Neural cell (in vitro differentiated cells): ENCODE results near the gene YBX1. TPM values are rescaled to one million over a fixed set of nuclear protein-coding genes. Genes with fewer than 3 reads are reported as not detected.

Experiments
- H2AFZ ChIP-seq: fragments of 200-600, 300-800 bp; sonication (generic), shearing (Covaris generic); 2 replicates; pipeline ENCODE4 v1.6.0; 2014; ENCODE audit warnings: low read depth, mild to moderate bottlenecking, antibody characterized with exemption, low read length, moderate library complexity
- H3F3A ChIP-seq: fragments of 200-600 bp; shearing (Covaris generic); 2 replicates; pipeline ENCODE4 v1.6.1; 2016; ENCODE audit warnings: mild to moderate bottlenecking, moderate library complexity, mixed read lengths, antibody characterized with exemption, low read length; ENCODE audit not compliant: insufficient read depth, poor library complexity, severe bottlenecking
- H3K27ac ChIP-seq: fragments of 200-600, 300-800 bp; sonication (generic), shearing (Covaris generic); 2 replicates; pipeline ENCODE4 v1.5.1; 2014; ENCODE audit warnings: mild to moderate bottlenecking, low read length, moderate library complexity
- H3K27me3 ChIP-seq: fragments of 300-800, 200-600 bp; sonication (generic), shearing (Covaris generic); 2 replicates; pipeline ENCODE4 v1.6.0; 2014; ENCODE audit warnings: mild to moderate bottlenecking, low read depth, low read length, moderate library complexity; ENCODE audit not compliant: insufficient read depth
- H3K36me3 ChIP-seq: fragments of 300-800, 200-600 bp; sonication (generic), shearing (Covaris generic); 2 replicates; pipeline ENCODE4 v1.5.1; 2014; ENCODE audit warnings: mild to moderate bottlenecking, antibody characterized with exemption, low read length, moderate library complexity; ENCODE audit not compliant: insufficient read depth
- H3K4me2 ChIP-seq: fragments of 300-800, 200-600 bp; sonication (generic), shearing (Covaris generic); 2 replicates; pipeline ENCODE4 v1.6.0; 2014; ENCODE audit warnings: mild to moderate bottlenecking, low read length
- H3K4me3 ChIP-seq: fragments of 300-800, 200-600 bp; sonication (generic), shearing (Covaris generic); 2 replicates; pipeline ENCODE4 v1.5.1; 2014; ENCODE audit warnings: mild to moderate bottlenecking, low read length, moderate library complexity
- H3K79me2 ChIP-seq: fragments of 200-600 bp; shearing (Covaris generic); replicated peaks from 2 replicates; pipeline ENCODE4 v1.6.0; 2014; ENCODE audit warnings: mild to moderate bottlenecking, low read length, moderate library complexity; ENCODE audit not compliant: insufficient read depth
- H3K9ac ChIP-seq: fragments of 300-800, 200-600 bp; sonication (generic), shearing (Covaris generic); 2 replicates; pipeline ENCODE4 v1.6.1; 2016; ENCODE audit warnings: mild to moderate bottlenecking, low read length, mixed read lengths
- H3K9me2 ChIP-seq: fragments of 200-600 bp; shearing (Covaris generic); 2 replicates; pipeline ENCODE4 v1.6.1; 2016; ENCODE audit warnings: mild to moderate bottlenecking, low read length, mixed read lengths; ENCODE audit not compliant: insufficient read depth
- H3K9me3 ChIP-seq: fragments of 200-600, 300-800 bp; sonication (generic), shearing (Covaris generic); 2 replicates; pipeline ENCODE4 v1.6.1; 2016; ENCODE audit warnings: mild to moderate bottlenecking, mixed run types, low read length, moderate library complexity, mixed read lengths
- H4K20me1 ChIP-seq: fragments of 200-600 bp; shearing (Covaris generic); 2 replicates; pipeline ENCODE4 v1.6.1; 2016; ENCODE audit warnings: mild to moderate bottlenecking, mixed run types; ENCODE audit not compliant: insufficient read depth
- CTCF ChIP-seq: fragments of 450-650 bp; IDR thresholded peaks from 2 replicates; pipeline ENCODE4 v1.5.1; 2014; ENCODE audit warnings: antibody characterized with exemption, mild to moderate bottlenecking, moderate library complexity; ENCODE audit not compliant: poor library complexity, severe bottlenecking
- EP300 ChIP-seq: fragments of 450-650 bp; conservative IDR thresholded peaks from 2 replicates; pipeline ENCODE4 v1.6.1; 2014; ENCODE audit warnings: antibody characterized with exemption, mild to moderate bottlenecking, moderate library complexity; ENCODE audit not compliant: poor library complexity, severe bottlenecking
- EZH2 ChIP-seq: fragments of 200-600, 300-800 bp; shearing (Covaris generic), sonication (generic); IDR thresholded peaks from 2 replicates; pipeline ENCODE4 v1.6.1; 2014; ENCODE audit warnings: antibody characterized with exemption, low read length, borderline replicate concordance, mild to moderate bottlenecking; ENCODE audit not compliant: insufficient read depth, poor library complexity, severe bottlenecking
- MXI1 ChIP-seq: fragments of 450-650 bp; conservative IDR thresholded peaks from 2 replicates; pipeline ENCODE4 v1.6.1; 2014; ENCODE audit warnings: antibody characterized with exemption, mild to moderate bottlenecking; ENCODE audit not compliant: poor library complexity, severe bottlenecking
- POLR2AphosphoS5 ChIP-seq: IDR thresholded peaks from 2 replicates; pipeline ENCODE4 v1.6.1; 2012
- RAD21 ChIP-seq: fragments of 450-650 bp; conservative IDR thresholded peaks from 2 replicates; pipeline ENCODE4 v1.6.1; 2014; ENCODE audit warnings: antibody characterized with exemption, mild to moderate bottlenecking, moderate library complexity
- REST ChIP-seq: IDR thresholded peaks from 2 replicates; pipeline ENCODE4 v1.6.1; 2012; ENCODE audit warnings: borderline replicate concordance
- SMC3 ChIP-seq: fragments of 450-650 bp; conservative IDR thresholded peaks from 2 replicates; pipeline ENCODE4 v1.6.1; 2014; ENCODE audit warnings: antibody characterized with exemption, mild to moderate bottlenecking, moderate library complexity; ENCODE audit not compliant: poor library complexity
- TAF1 ChIP-seq: IDR thresholded peaks from 2 replicates; pipeline ENCODE4 v1.6.1; 2012; ENCODE audit warnings: low read depth
- polyA plus RNA-seq: library from polyadenylated mRNA; depleted of rRNA; stranded (reverse); fragments of >200 nt; gene quantifications from 2 replicates; pipeline ENCODE4 v1.2.3, GENCODE V29; 2014

YBX1 gene
- polyA plus RNA-seq, 1 donor from 2014 or later = 706 TPM

GRCh38 chr1:42675467-42675866 is 6.8 kb upstream of the YBX1 start:
- Histone ChIP-seq H3K27ac (no peak overlapping the region), H3K79me2 (peaks cover 1% of the 10 kb centered on the region), H3K9me3 (no peaks in the 10 kb centered on the region), H3K27me3 (no peaks in the 10 kb centered on the region), H3K9me2 (no peaks in the 10 kb centered on the region), H4K20me1 (no peaks in the 10 kb centered on the region), H3K4me3 (no peak overlapping the region), H3K36me3 (no peaks in the 10 kb centered on the region), H3F3A (no peaks in the 10 kb centered on the region), H3K4me2 (no peak overlapping the region), H2AFZ (no peak overlapping the region), H3K9ac (no peak overlapping the region)
- no peak for TF ChIP-seq SMC3
- TF ChIP-seq CTCF = no peak
- no peak for TF ChIP-seq POLR2AphosphoS5
- TF ChIP-seq MXI1 = no peak

GRCh38 chr1:42676534-42677087 is 5.6 kb upstream of the YBX1 start:
- H3K27ac ChIP-seq = no peak overlapping the region
- no peaks in the 10 kb centered on the region for H3K36me3 ChIP-seq
- H3K4me3 ChIP-seq = no peak overlapping the region
- H3K27me3 ChIP-seq = no peaks in the 10 kb centered on the region
- H3K9me3 ChIP-seq = no peaks in the 10 kb centered on the region
- H2AFZ ChIP-seq = no peak overlapping the region
- no peaks in the 10 kb centered on the region for H3K9me2 ChIP-seq
- H3K79me2 ChIP-seq = peaks cover 5% of the 10 kb centered on the region
- H3F3A ChIP-seq = peaks cover 5% of the 10 kb centered on the region
- TF ChIP-seq CTCF (no peak), POLR2AphosphoS5 (no peak), RAD21 (no peak), MXI1 (no peak), TAF1 (no peak), REST (no peak), SMC3 (no peak), EZH2 (no peak), EP300 (no peak)
- no peak overlapping the region for H3K9ac ChIP-seq
- H4K20me1 ChIP-seq = no peaks in the 10 kb centered on the region
- H3K4me2 ChIP-seq = no peak overlapping the region
